MM.1S (cell line): ENCODE measurements around the gene SYNRG.

Source experiments
- DNase-seq: peaks from one replicate; pipeline ENCODE4 v3.0.0-alpha.2; 2015
- H2AFZ ChIP-seq: fragments of 300-600 bp; sonication (generic); 2 replicates; pipeline ENCODE4 v1.6.0; 2016; ENCODE audit warnings: antibody characterized with exemption, low read length
- H3F3A ChIP-seq: fragments of 300-600 bp; sonication (generic); 2 replicates; pipeline ENCODE4 v1.6.1; 2016; ENCODE audit warnings: mild to moderate bottlenecking, antibody characterized with exemption, low read length, moderate library complexity, mixed read lengths; ENCODE audit not compliant: insufficient read depth
- H3K27ac ChIP-seq: fragments of 300-600 bp; sonication (generic); 2 replicates; pipeline ENCODE4 v1.5.1; 2016; ENCODE audit warnings: mild to moderate bottlenecking, low read length
- H3K27me3 ChIP-seq: fragments of 300-600 bp; sonication (generic); replicated peaks from 2 replicates; pipeline ENCODE4 v1.6.0; 2016; ENCODE audit warnings: low read length; ENCODE audit not compliant: insufficient read depth
- H3K36me3 ChIP-seq: fragments of 300-600 bp; sonication (generic); replicated peaks from 2 replicates; pipeline ENCODE4 v1.6.1; 2016; ENCODE audit warnings: mild to moderate bottlenecking, low read length, mixed read lengths; ENCODE audit not compliant: insufficient read depth
- H3K4me1 ChIP-seq: fragments of 300-600 bp; sonication (generic); 2 replicates; pipeline ENCODE4 v1.6.1; 2016; ENCODE audit warnings: low read length, mixed read lengths
- H3K4me2 ChIP-seq: fragments of 300-600 bp; sonication (generic); 2 replicates; pipeline ENCODE4 v1.6.0; 2016; ENCODE audit warnings: low read depth, low read length
- H3K4me3 ChIP-seq: fragments of 300-600 bp; sonication (generic); 2 replicates; pipeline ENCODE4 v1.5.1; 2016; ENCODE audit warnings: low read length, mixed read lengths
- H3K79me2 ChIP-seq: fragments of 300-600 bp; sonication (generic); 2 replicates; pipeline ENCODE4 v1.6.1; 2016; ENCODE audit warnings: mixed run types, low read length, mixed read lengths
- H3K9ac ChIP-seq: fragments of 300-600 bp; sonication (generic); 2 replicates; pipeline ENCODE4 v1.6.1; 2016; ENCODE audit warnings: low read length, mixed read lengths
- H3K9me2 ChIP-seq: fragments of 300-600 bp; sonication (generic); replicated peaks from 2 replicates; pipeline ENCODE4 v1.6.1; 2016; ENCODE audit warnings: mild to moderate bottlenecking, low read length, mixed read lengths; ENCODE audit not compliant: insufficient read depth
- H3K9me3 ChIP-seq: fragments of 300-600 bp; sonication (generic); replicated peaks from 2 replicates; pipeline ENCODE4 v1.6.1; 2016; ENCODE audit warnings: mild to moderate bottlenecking, low read length, mixed read lengths; ENCODE audit not compliant: insufficient read depth
- H4K20me1 ChIP-seq: fragments of 300-600 bp; sonication (generic); 2 replicates; pipeline ENCODE4 v1.6.1; 2016; ENCODE audit warnings: mild to moderate bottlenecking, low read length, moderate library complexity, mixed read lengths; ENCODE audit not compliant: insufficient read depth
- CTCF ChIP-seq: fragments of 300-600 bp; sonication (generic); IDR thresholded peaks from 2 replicates; pipeline ENCODE4 v1.5.1; 2016; ENCODE audit warnings: antibody characterized with exemption, low read length, mixed read lengths
- EZH2 ChIP-seq: fragments of 300-600 bp; sonication (generic); optimal IDR thresholded peaks from 2 replicates; pipeline ENCODE3; 2017; ENCODE audit warnings: low read depth, mild to moderate bottlenecking, antibody characterized with exemption, low read length, mixed read lengths
- EZH2phosphoT487 ChIP-seq: fragments of 300-600 bp; sonication (generic); IDR thresholded peaks from 2 replicates; pipeline ENCODE4 v1.6.1; 2018; ENCODE audit warnings: antibody characterized with exemption, low read length

The SYNRG gene

GRCh38 chr17:37567538-37567937 is 41.7 kb downstream of the SYNRG start:
- Histone ChIP-seq H3K4me1 (no peaks in the 10 kb centered on the region), H3K4me3 (no peak overlapping the region), H3K36me3 (peaks cover 19% of the 10 kb centered on the region), H3F3A (no peaks in the 10 kb centered on the region), H2AFZ (no peak overlapping the region), H3K9me3 (no peaks in the 10 kb centered on the region), H3K79me2 (peaks cover 4% of the 10 kb centered on the region; the same call in 1 of the 2 replicates), H3K27me3 (no peaks in the 10 kb centered on the region), H3K27ac (no peak overlapping the region), H3K9ac (no peak overlapping the region), H4K20me1 (no peaks in the 10 kb centered on the region), H3K4me2 (no peak overlapping the region), H3K9me2 (no peaks in the 10 kb centered on the region)
- no peak for DNase-seq
- TF ChIP-seq CTCF (no peak), EZH2phosphoT487 (no peak), EZH2 (no peak)

- Histone ChIP-seq H3K27me3 (no peaks in the 10 kb centered on the region), H3K4me2 (no peak overlapping the region), H2AFZ (no peak overlapping the region), H3K4me3 (no peak overlapping the region), H4K20me1 (no peaks in the 10 kb centered on the region), H3F3A (no peaks in the 10 kb centered on the region), H3K27ac (no peak overlapping the region), H3K9ac (no peak overlapping the region), H3K79me2 (peaks cover 4% of the 10 kb centered on the region; the same call in 1 of the 2 replicates), H3K9me2 (no peaks in the 10 kb centered on the region), H3K9me3 (no peaks in the 10 kb centered on the region), H3K36me3 (peaks cover 19% of the 10 kb centered on the region), H3K4me1 (no peaks in the 10 kb centered on the region)
- TF ChIP-seq CTCF (no peak), EZH2 (no peak), EZH2phosphoT487 (no peak)
- DNase-seq = no peak
These were observed 42.1 kb downstream of the SYNRG start for GRCh38 chr17:37567137-37567536.

- Histone ChIP-seq H3K4me1 (no peaks in the 10 kb centered on the region), H3K9me2 (no peaks in the 10 kb centered on the region), H3K79me2 (peaks cover 4% of the 10 kb centered on the region; the same call in 1 of the 2 replicates), H4K20me1 (no peaks in the 10 kb centered on the region), H3K36me3 (peaks cover 14% of the 10 kb centered on the region), H3K4me2 (no peak overlapping the region), H3K9ac (no peak overlapping the region), H3K27ac (no peak overlapping the region), H3F3A (no peaks in the 10 kb centered on the region), H3K4me3 (no peak overlapping the region), H3K27me3 (no peaks in the 10 kb centered on the region), H2AFZ (no peak overlapping the region), H3K9me3 (no peaks in the 10 kb centered on the region)
- TF ChIP-seq EZH2phosphoT487 = no peak
- TF ChIP-seq EZH2 = no peak
- no peak for TF ChIP-seq CTCF
- DNase-seq = no peak
These were observed 45.0 kb downstream of the SYNRG start for GRCh38 chr17:37564252-37564651.
